ENCODE data around the gene HCRTR2.
"Not testable (repeated sequence)": the region's sequence is repeated elsewhere in the genome, so short reads cannot be mapped to it uniquely, and the experiment has no call there.

Gene HCRTR2

DNA sequence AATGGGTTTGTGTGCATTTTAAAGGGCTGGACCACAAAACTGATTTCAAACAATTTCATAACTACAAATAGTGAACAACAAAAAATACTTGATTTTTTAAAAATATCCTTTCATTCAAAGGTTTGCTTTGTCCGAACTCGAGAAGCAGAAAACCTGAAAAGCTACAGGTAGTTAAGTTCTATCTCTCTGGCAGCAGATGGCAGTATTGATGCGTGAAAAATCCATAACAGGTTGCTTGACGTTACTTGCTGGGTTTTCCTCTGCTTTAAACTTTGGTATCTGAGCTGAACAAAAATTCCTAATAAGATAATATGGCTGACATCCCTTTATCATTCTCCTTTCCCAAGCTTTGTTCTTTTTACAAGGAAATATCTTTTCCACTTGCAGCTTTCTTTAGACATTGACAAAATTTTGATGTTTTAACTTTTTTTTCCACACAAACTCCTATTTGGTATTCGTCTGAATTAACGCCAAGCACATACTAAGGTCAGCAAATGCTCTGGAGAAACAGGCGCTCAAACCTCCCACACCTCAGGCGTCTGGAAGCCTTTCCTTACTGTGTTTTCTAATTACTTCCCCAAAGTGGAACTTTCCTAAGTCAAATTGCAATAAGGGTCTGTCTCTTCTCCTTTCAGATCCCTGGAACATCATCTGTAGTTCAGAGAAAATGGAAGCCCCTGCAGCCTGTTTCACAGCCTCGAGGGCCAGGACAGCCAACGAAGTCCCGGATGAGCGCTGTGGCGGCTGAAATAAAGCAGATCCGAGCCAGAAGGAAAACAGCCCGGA lies 102.6 kb downstream of the HCRTR2 start:
- Mint-ChIP-seq H3K27ac (no peak overlapping the region), H3K36me3 (no peaks in the 10 kb centered on the region), H3K9me3 (no peaks in the 10 kb centered on the region), H3K27me3 (no peaks in the 10 kb centered on the region), H3K4me1 (no peaks in the 10 kb centered on the region), H3K4me3 (no peak overlapping the region)
- no peak for ATAC-seq

DNA sequence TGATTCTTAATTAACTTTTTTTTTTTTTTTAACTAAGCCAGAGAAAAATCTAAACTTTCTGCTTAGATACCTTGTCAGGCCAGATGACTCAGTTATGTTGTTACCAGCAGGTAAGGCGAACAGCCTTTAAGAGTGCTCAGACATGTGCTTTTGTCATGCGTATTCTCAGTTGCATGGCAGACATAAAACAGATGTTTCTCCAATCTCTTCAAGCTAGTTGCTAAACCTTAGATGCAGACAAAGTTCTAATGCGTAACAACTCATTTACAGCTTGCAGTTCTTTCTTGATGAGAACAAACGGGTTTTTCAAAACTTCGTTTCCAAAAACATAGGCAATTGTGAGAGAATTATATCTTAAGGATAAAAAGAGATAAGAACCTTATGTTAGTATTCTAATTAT lies 103.3 kb downstream of the HCRTR2 start:
- Mint-ChIP-seq H3K36me3 (no peaks in the 10 kb centered on the region), H3K4me1 (no peaks in the 10 kb centered on the region), H3K27me3 (no peaks in the 10 kb centered on the region), H3K27ac (no peak overlapping the region), H3K9me3 (no peaks in the 10 kb centered on the region), H3K4me3 (no peak overlapping the region)
- ATAC-seq: no peak

DNA sequence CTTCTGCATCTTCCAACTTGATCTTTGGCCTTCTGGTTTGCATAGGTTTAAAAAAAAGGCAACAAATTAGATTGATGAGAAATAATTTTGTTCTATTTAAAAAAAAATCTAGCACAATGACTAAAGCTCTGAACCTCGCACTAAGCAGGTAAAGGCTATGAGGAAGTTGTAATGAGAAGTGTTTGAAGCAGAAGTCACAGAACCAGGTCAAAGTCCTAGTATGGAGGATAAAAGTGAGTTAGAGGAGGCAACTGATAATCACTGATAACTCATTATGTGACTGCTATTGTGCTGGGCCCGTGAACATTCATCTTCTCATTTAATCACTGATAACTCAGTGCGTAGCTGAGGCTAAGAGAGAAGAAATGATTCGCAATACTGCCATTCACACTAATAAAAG lies 106.9 kb downstream of the HCRTR2 start:
- Mint-ChIP-seq H3K27me3 (no peaks in the 10 kb centered on the region), H3K36me3 (no peaks in the 10 kb centered on the region), H3K27ac (no peak overlapping the region), H3K4me1 (no peaks in the 10 kb centered on the region), H3K4me3 (no peak overlapping the region), H3K9me3 (no peaks in the 10 kb centered on the region)
- ATAC-seq: no peak

DNA sequence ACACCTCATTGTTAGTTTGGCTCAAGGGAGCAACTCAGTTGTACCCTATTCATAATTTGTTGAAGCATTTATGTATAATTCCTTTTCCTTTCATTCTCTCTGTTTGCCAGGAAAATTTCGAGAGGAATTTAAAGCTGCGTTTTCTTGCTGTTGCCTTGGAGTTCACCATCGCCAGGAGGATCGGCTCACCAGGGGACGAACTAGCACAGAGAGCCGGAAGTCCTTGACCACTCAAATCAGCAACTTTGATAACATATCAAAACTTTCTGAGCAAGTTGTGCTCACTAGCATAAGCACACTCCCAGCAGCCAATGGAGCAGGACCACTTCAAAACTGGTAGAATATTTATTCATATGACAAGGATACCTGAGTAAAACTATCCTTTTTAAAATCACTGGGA lies 107.8 kb downstream of the HCRTR2 start:
- no peaks in the 10 kb centered on the region for H3K9me3 Mint-ChIP-seq
- H3K36me3 Mint-ChIP-seq: no peaks in the 10 kb centered on the region
- H3K27me3 Mint-ChIP-seq: no peaks in the 10 kb centered on the region
- no peaks in the 10 kb centered on the region for H3K4me1 Mint-ChIP-seq
- H3K27ac Mint-ChIP-seq: no peak overlapping the region
- H3K4me3 Mint-ChIP-seq: no peak overlapping the region
- ATAC-seq: no peak

DNA sequence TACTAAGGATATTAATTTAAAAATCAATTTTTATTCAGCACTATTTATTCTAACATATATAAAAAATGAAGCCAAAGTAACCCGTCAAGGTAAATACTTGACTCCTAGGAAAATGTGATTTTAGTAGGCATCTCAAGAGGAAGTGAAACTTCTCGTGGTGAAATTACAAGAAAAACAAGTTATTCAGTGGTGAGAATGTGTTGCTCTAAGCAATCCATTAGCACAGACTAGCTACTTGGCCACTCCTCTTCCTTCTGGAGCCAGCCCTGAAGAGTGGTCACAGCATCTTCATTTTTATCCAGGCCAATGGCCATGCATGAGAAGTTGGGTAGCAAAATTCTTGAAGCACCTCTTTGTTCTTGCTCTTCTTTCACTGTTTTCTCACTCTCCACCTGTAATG lies 112.5 kb downstream of the HCRTR2 start:
- Mint-ChIP-seq H3K36me3 (no peaks in the 10 kb centered on the region), H3K4me1 (no peaks in the 10 kb centered on the region), H3K9me3 (no peaks in the 10 kb centered on the region), H3K4me3 (no peak overlapping the region), H3K27me3 (no peaks in the 10 kb centered on the region), H3K27ac (no peak overlapping the region)
- ATAC-seq: no peak

DNA sequence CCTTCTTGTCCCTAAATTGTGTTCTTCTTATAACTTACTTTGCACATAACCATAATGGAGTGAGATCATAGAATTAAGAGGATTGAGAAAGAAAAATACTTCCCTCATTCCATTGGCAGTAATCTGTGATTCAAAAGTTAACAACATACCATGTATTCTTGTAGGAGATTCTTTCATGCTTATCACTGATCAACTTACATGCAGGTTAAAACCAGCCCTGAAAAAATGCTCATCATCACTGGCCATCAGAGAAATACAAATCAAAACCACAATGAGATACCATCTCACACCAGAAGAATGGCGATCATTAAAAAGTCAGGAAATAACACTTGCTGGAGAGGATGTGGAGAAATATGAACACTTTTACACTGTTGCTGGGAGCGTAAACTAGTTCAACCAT lies 116.4 kb downstream of the HCRTR2 start:
- no peak overlapping the region for H3K4me3 Mint-ChIP-seq
- no peaks in the 10 kb centered on the region for H3K36me3 Mint-ChIP-seq
- H3K4me1 Mint-ChIP-seq: no peaks in the 10 kb centered on the region
- no peak for ATAC-seq
- H3K27ac Mint-ChIP-seq: no peak overlapping the region
- H3K9me3 Mint-ChIP-seq: peaks cover 2% of the 10 kb centered on the region
- no peaks in the 10 kb centered on the region for H3K27me3 Mint-ChIP-seq

DNA sequence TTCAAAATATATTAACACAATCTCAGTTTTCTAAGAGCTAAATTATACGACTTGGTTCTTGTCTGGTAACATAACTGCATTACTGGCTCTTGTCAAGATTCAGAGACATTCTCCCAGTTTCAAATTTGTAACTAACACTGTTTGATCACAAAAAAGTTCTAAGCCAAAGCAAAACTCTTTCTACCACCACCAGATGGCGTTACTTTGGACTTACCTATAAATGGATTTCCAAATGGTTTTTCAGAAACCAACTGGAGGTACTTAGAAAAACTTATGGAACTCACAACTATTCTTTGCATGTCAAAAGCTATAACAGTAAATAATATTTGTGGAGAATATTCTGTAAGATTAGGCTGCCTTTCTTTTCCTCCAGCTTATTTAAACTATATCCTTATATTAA lies 118.8 kb downstream of the HCRTR2 start:
- Mint-ChIP-seq H3K27ac (no peak overlapping the region), H3K27me3 (no peaks in the 10 kb centered on the region), H3K4me1 (no peaks in the 10 kb centered on the region), H3K9me3 (peaks cover 2% of the 10 kb centered on the region), H3K36me3 (no peaks in the 10 kb centered on the region), H3K4me3 (no peak overlapping the region)
- no peak for ATAC-seq

DNA sequence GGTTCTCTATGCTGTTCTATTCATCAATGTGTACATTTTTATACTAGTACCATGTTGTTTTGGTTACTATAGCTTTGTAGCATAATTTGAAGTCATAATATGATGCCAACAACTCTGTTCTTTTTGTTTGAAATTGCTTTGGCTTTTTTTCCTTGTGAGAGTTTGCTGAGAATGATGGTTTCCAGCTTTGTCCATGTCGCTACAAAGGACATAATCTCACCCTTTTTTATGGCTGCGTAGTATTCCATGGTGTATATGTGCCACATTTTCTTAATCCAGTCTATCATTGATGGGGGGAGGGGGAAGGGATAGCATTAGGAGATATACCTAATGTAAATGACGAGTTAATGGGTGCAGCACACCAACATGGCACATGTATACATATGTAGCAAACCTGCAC lies 122.9 kb downstream of the HCRTR2 start:
- not testable (repeated sequence) for H3K4me3 Mint-ChIP-seq, H3K4me1 Mint-ChIP-seq, H3K36me3 Mint-ChIP-seq, H3K27ac Mint-ChIP-seq, H3K9me3 Mint-ChIP-seq, H3K27me3 Mint-ChIP-seq, ATAC-seq

DNA sequence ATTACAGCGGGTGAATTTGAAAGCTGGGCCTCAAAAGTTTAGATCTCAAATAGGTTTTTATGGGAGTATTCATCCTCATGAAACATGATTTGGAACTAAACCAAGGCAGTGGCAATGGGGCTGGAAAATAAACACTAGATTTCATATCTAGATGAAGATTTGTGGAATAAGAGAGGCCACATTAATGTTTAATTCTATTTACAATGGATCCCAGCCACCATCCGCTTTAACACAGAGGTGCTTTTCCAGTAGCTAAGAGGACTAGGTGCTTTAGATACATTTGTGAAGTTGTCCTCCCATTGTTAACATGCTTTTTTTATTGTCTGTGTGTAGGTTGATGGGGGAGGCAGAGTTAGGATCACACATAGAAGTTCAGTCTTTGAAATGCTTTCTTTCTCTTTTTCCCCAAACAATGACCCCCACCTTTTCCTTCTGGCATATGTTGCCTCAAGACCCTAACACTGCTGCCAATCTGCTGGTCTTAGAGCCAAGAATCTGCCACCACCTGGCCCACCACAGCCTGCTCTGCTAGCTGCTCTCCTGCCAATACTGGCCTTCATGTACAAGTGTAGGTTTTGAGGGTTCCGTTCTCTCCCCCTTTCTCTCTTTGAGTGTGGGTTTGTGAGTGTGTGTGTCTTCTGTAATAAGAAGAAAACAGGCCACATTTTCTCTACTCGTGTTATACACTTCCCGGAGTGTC lies 125.1 kb downstream of the HCRTR2 start:
- ATAC-seq: no peak

DNA sequence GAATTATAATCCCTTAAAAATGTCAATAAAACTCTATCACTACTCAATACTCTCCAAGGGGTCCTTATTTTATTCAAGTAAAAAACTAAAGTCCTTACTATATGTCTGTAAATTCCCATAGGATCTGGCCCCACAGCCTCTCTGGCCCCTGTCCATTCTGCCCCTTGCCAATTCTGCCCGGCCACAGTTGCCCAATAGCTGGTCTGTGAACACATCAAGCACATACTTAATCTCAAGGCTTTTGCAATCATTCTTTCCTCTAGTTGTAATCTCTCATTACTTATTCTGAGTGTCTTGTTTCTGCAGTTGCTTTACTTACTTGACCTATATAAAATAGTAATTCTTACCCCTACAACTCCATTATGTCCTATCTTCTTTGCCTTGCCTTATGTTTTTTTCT lies 130.4 kb downstream of the HCRTR2 start:
- no peaks in the 10 kb centered on the region for H3K36me3 Mint-ChIP-seq
- no peaks in the 10 kb centered on the region for H3K4me1 Mint-ChIP-seq
- no peak overlapping the region for H3K27ac Mint-ChIP-seq
- no peaks in the 10 kb centered on the region for H3K27me3 Mint-ChIP-seq
- no peak overlapping the region for H3K4me3 Mint-ChIP-seq
- peaks cover 20% of the 10 kb centered on the region for H3K9me3 Mint-ChIP-seq
- ATAC-seq: no peak

More for the DNA sequence above, 125.1 kb downstream of the HCRTR2 start:
- no peak overlapping the region for H3K27ac Mint-ChIP-seq
- H3K27me3 Mint-ChIP-seq: no peaks in the 10 kb centered on the region
- no peaks in the 10 kb centered on the region for H3K4me1 Mint-ChIP-seq
- no peak overlapping the region for H3K4me3 Mint-ChIP-seq
- H3K36me3 Mint-ChIP-seq: no peaks in the 10 kb centered on the region
- peaks cover 8% of the 10 kb centered on the region for H3K9me3 Mint-ChIP-seq

DNA sequence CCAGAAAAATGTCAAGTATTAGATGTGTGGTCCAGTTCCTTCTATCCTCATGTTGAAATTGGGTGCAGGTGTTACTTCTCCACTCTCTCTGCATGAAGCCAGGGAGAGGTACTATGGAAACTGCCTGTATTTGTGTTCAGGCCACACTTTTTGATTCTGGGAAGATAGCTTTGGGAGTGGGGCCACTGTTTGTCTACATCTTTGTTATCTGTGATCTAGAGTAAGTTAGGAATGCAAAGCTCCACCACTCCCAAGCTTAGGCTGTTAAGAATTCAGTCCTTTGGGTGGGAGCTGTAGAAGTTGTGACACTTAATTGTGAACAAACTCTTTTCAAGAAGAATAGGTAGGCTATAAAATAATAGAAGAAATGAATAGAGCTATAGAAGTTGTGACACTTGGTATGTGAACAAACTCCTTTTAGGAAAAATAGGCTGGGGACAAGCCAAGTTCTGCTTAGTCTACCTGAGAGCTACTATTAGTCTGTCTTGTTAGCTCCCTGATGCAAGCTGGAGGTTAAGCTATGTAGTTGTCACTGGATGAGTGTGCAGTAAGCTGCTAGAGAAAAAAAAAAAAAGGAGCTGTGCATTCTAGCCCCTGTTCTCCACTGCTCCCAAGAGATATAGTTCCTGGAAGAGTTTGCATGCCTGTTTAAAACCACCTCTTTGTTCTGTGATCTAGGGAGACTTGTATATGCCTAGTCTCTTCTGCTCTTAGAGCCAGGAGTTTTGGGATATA lies 145.8 kb downstream of the HCRTR2 start:
- H3K4me3 Mint-ChIP-seq: no peak overlapping the region
- H3K9me3 Mint-ChIP-seq: peaks cover 19% of the 10 kb centered on the region
- H3K27ac Mint-ChIP-seq: no peak overlapping the region
- no peaks in the 10 kb centered on the region for H3K36me3 Mint-ChIP-seq
- H3K27me3 Mint-ChIP-seq: no peaks in the 10 kb centered on the region
- no peaks in the 10 kb centered on the region for H3K4me1 Mint-ChIP-seq
- no peak for ATAC-seq

DNA sequence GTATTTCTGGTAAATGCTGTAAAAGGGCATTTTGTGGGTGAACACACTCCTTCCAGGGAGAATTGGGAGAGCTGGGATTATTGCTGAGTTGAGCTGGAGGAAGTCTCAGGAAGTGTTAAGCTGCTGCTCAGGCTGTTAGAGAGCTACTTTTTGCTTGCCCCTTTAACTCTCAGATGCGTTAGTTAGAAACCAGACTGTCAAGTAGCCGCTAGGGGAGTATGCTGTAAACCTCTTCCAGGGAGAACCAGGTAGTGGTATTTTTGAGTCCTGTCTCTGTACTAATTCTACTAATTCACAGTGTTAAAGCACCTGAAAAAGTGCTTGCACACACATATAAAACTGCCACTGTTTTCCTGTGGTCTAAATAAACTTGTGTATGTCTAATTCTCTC lies 146.4 kb downstream of the HCRTR2 start:
- Mint-ChIP-seq H3K4me1 (no peaks in the 10 kb centered on the region), H3K27ac (no peak overlapping the region), H3K27me3 (no peaks in the 10 kb centered on the region), H3K9me3 (peaks cover 19% of the 10 kb centered on the region), H3K4me3 (no peak overlapping the region), H3K36me3 (no peaks in the 10 kb centered on the region)
- ATAC-seq: no peak

DNA sequence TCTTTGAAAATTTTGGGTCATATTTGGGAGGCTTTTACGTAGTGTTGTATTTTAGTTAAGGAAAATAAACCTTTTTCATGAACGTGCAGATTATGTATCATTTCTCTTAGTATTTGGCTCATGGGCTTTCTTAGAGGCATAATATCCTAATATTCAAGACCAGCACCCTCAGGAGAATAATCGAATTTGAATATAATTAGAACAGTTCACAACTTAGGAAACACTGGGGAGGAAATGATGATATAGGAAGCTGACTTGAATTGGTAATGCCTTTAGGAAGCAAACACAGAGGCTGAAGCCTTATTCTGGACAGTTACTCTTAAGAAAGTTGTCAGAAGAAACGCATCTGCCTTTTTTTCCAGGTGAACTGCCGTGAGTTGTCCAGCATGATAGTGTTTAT lies 152.9 kb downstream of the HCRTR2 start, which contains the start of gene GFRAL:
Gene GFRAL (plus strand): TSS at position 301 of the 400 bp plus-strand sequence. CDS start 86 bp downstream, at position 387.
- no peak for ATAC-seq
- Mint-ChIP-seq H3K27ac (no peak within 1 kb of the TSS), H3K9me3 (peaks cover 6% of the 10 kb centered on the region), H3K27me3 (no peaks in the 10 kb centered on the region), H3K36me3 (no peaks in the 10 kb centered on the region), H3K4me1 (no peaks in the 10 kb centered on the region), H3K4me3 (no peak within 1 kb of the TSS)

All from stimulated activated memory B cell treated with anti-CD40 and anti-IgM and Interleukin-4, amounts not matched to agents 10 μg/mL and 1 μg/mL and 100 μg/mL, for 72 hours (primary cell).